ENCODE data around the gene IFI27L1.
A peak's percentile ranks its signal among the peaks of the same experiment; 100 is the strongest.
"Not testable (repeated sequence)": the region's sequence is repeated elsewhere in the genome, so short reads cannot be mapped to it uniquely, and the experiment has no call there.

Gene IFI27L1

DNA sequence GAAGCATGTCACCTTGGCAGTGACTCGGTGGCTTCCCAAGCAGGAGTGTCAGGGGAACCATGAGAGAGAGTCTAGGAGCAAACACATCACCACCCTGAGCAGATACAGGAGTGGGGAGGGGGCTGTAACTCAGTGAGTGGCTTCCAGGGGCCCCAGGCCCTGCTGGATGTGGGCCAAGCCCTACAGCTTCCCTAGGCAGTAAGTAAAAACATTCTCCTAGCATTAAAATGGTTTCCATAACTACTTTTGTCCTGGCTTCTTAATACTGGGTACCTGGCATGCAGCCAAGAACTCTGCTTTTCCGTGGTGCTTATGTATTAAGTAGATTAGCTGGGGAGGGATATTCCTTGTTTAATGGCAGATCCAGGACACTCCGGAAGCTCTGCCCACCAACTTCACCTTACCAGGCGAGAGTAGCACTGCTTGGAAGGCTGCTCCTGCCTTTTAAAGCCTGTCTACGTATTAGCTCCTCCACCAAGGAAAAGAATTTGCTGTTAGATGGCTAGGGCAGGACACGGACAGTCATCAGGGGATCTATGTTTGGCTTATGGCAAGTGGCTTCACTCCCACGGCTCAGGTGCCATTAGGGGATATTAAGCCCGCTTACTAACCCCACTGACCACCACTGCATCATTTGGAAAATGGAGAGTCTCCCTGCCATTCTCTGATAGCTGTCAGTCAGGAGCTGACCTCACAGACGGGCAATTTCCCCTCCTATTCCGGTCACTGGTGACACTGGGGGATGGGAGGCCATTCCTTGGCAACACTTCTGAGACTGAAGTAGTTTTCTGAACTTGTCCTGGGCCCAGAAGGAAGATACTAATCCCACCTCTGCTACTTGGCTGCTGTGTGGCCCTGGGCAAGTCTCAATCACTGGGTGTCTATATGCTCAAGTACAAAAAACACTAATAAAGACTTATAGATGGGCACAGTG, 32.2 kb upstream of the IFI27L1 start:
- DNase-seq, result no peak

DNA sequence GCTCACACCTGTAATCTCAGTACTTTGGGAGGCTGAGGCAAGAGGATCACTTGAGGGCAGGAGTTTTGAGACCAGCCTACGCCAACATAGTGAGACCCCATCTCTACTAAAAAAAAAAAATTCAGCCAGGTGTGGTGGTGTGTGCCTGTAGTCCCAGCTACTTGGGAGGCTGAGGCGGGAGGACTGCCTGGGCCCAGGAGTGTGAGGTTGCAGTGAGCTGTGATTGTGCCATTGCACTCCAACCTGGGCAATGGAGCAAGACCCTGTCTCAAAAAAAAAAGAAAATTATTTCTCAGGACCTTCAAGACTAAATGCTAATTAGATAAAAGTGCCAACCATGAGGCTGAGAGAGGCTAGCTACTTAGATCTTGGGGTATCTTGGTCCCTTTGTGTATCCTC, 31.5 kb upstream of the IFI27L1 start:
- no peak for DNase-seq

DNA sequence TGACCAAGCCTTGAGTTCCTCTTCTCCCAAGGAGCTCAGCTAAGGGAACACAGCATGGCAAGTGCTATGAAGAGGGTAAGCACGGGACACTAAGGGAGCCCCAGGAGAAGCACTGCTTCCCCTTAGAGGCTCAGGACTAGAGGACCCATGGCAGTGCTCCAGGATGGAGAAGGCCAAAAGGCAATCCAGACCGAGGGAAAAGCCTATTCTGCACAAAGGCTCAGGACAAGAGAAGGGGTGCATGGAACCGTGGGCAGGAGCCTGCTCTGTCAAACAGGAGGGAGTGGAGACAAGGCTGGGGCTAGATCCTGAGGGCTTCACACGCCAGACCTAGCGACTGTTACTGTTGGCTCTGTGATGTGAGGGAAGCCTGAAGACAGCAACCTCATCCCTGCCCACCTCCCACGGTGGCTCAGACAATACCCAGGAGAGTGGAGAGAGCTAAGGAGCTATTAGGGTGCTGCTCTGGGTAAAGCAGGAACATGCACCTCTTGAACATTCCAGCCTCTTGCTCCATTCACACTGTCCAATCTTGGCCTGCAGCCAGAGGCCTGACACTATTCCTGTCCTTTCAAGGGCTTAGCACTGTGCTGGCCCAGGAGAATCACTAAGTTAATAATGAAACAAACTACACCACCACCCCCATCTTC, 30.8 kb upstream of the IFI27L1 start:
- no peak for DNase-seq

DNA sequence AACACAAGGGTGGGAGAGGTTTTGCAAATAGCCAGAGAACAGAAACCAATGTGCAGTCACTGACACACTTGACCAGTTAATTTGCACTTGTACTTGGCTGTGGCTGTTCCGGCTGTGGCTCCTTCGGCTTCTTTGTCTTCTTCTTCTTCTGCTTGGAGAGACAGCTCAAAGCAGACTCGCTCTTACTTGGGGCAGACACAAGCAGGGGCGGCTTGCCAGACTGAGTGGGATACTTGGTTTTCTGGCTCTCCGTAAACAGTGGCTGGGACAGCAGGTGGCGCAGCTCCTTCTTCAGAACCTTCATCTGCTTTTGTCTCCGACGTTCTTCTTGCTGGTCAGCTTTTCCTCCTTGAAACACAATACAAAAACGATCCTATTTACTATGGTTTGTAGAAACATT, 30.0 kb upstream of the IFI27L1 start:
- no peak for DNase-seq

DNA sequence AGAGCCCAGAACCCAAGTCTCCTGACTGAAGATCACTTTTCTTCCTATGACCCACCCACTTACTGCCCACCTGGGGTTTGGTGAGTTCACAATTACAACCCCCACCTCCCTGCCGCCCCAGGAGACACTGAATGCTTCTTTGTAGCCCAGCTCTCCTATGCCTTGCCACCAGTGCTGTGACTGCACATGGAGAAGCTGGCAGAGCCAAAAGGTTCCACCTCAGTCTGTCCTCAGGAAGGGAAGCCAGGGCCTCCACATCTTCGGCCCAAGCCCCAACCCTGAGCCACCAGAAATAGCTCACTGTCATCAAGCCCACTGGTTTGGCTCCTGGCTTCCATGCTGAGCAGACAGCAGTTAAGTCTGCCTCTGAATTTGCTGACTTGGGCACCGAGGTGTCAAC, 29.3 kb upstream of the IFI27L1 start:
- DNase-seq, result no peak

DNA sequence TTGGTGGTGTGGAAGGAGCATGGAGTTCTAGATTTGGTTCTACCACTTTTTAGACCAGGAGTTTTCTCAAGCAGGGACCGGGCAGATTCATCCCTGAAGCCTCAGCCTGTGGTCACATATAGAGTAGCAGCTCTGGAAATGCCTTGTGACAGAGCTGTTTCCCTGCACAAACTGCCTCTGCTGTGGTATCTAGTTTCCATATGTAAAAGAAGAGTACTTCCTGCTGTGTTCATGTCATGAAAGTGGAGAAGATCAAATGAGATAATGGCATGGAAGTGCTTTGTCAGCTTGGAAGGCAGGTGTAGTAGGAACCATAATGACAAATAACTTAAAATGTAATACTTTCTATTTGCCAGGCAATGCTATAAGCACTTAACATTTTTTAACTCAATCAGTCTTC, 28.9 kb upstream of the IFI27L1 start:
- no peak for DNase-seq

DNA sequence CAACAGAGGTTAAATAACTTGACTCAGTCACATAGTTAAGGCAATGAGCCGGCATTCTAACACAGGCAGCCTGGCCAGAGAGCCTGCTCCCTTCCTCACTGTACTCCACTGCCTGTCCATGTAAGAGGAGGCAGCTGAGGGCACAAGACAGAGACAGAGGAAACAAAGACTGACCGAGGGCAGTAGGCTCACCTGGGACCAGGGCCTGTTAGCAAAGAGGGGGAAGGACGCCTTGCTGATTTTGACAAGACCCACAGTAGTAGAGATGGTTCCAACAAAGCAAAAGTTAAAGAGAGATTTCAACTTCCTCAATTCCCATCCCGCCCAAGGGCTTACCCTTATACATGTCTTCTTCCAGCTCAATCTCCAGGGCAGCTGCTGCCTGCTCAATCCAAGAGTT, 28.4 kb upstream of the IFI27L1 start:
- no peak for DNase-seq

DNA sequence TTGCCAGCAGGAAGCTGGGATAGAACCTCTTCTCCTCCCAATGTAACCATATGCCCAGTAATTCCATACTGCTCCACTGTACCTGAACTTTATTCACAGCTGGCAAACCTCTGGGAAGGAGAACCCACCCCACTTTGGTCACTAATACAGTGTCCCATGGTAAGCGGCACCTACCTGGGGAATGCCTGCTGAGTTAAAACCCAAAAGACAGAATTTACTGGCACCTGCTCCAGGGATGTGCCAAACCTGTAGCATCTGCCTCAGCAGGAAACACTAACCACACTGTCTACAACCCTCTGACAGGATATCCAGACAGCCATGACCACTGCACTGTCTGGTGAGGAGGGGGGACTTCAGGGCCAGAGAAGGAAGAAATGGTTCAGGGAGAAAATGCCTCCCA, 26.7 kb upstream of the IFI27L1 start:
- DNase-seq, result no peak

DNA sequence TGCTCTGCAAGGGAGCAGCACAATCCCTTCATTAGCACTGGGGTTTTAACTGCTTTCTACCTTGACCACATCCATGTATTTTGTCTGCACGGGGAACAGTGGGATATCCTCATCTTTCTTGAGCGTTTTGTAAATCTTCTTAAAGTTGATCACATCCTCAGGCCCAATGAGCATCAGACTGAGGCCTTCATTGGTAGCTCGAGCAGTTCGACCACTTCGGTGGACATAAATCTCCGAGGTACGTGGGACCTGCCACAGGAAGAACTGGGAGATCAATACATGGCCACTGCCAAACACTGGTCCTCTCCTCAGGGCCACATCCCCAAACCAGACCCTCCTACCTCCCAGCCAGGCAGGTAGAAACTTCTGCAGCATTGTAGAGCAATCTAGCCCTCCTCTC, 26.2 kb upstream of the IFI27L1 start:
- DNase-seq, result no peak

DNA sequence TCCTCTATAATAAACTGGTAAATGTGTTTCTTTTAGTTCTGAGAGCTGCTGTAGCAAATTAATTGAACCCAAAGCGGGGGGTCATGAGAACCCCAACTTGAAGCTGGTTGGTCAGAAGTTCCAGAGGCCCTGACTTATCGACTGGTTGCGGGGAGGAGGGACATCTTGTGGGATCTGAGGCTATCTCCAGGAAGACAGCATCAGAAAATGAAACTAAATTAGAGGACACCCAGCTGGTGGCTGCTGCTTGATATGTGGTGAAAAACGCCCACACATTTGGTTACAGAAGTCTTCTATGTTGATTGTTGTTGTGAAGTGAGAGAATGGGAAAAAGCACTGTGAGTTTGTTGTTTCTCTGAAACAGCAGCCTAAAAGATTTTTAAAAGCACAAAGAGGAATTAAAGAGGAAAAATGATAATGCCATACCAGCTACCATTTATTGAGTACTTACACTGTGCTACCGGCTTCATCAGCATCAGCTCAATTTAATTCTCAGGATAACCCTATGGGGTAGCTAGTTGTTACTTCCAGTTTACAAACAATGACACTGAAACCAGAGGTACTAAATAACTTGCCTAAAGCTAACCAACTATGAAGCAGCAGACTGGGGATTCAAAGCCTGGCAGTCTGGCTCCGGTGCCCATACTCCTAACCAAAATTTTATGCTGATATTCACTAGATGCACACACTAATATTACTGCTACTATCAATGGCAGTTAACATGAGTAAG, 24.4 kb upstream of the IFI27L1 start:
- DNase-seq, result no peak

DNA sequence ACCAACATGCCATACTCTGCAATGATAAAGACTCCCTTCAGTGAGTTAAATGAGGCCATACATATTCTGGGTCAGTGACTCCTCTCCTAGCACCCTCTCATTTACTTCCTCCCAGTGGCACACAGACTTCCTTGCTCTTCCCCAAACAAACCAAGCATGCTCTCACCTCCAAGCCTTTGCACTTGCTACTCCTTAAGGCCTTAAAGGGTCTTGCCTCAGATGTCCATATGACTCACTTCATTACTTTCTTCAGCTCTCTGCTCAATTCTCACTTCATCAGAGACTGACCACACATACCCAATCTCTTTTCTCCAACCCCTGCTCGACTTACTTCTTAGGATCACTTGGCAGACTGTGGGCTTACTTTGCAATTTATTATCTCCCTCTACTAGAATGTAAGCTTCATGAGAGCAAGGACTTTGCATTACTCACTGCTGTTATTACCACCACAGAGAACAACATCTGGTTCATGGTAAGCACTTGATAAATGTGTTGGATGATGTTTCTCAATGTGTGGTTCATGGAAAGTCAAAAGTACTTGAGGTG, 22.9 kb upstream of the IFI27L1 start:
- no peak for DNase-seq

DNA sequence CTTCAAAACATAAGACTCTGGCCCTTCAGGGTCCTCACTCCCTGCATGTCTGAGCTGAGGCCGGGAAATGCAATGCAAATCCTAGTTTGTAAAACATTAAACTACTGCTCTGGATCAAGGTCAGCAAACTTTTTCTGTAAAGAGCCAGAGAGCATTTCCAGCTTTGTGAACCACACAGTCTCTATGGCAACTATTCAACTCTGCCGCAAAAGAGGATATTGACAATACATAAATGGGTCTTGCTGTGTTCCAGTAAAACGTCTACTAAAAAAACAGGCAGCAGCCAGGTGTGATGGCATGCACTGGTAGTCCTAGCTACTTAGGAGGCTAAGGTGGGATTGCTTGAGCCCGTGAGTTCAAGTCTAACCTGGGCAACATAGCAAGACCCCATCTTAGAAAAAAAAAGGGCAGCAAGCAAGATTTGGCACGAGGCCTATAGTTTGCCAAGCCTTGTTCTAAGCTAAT, 22.4 kb upstream of the IFI27L1 start:
- DNase-seq, result no peak

DNA sequence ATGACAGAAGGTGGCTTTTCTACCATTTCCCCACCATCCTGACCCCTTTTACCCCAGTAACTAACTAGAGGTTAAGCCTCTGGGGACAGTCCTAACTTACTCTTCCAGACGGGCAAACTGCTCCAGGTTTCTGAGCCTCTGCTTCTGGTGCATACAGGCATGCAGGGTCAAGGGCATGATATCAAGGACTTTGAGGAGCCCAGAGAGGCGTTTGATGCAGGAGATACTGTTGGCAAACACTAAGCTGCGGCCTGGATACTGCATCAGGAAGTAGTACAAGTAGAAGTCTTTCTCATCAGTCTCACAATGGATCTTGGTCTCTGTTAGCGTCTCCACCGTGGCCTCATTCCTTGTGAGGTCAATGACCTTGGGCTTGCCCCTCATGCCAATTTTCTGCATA, 21.1 kb upstream of the IFI27L1 start:
- no peak for DNase-seq

DNA sequence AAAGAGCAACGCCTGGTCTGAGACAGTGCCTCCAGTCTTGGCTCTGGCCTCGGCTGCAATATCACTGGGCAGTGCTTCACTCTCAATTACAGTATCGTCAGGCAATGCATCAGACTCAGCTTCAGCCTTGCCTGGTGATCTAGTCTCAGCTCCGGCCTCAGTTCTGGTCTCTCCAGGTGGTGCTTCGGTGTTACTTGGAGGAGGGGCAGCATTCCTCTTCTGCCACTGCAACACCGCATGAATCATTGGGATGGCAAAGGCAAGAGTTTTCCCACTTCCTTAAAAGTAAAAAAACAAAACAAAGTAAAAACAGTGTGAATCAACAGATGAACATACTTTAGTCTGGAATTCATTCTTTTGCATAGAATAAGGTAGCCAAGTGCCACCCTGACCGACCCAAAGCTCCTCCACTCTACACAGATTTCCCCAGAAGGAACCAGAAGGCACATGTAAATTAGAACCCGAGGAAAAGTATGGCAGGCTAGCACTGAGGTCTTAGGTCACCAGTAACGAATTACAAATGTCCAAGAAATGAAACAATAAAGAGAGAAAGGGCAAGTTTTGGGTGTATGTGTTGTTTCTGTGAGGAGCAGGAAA, 18.7 kb upstream of the IFI27L1 start:
- no peak for DNase-seq

DNA sequence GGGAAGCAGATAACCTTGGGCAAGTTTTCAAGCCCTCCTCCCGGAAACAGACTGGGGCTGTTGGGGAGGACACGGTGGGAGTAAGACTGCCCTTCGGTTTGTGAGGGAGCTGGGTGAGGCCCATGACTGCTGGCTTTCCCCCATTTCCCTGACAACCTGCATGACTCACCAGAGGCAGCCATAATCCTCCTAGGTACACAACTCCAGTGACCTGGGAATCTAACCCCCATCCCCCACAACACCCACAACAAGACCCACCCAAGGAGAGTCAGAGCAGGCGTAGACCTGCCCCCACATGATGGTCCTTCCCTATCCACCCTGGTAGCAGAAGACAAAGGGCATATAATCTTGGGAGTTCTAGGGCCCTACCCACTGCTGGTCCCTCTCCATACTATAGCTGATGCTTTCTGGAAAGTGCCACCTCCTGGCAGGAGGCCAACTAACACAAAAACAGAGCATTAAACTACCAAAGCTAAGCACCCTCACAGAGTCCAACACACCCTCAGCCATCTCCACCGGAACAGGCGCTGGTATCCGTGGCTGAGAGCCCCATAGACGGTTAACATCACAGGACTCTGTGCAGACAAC, 14.9 kb upstream of the IFI27L1 start:
- no peak for DNase-seq

DNA sequence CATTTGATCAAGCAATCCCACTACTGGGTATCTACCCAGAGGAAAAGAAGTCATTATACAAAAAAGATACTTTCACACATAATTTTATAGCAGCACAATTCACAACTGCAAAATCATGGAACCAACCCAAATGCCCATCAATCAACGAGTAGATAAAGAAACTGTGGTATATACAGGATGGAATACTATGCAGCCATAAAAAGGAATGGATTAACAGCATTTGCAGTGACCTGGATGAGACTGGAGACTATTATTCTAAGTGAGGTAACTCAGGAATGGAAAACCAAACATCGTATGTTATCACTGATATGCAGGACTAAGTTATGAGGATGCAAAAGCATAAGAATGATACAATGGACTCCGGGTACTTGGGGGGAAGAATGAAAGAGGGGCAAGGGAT, 9.0 kb upstream of the IFI27L1 start:
- DNase-seq, result not testable (repeated sequence)

DNA sequence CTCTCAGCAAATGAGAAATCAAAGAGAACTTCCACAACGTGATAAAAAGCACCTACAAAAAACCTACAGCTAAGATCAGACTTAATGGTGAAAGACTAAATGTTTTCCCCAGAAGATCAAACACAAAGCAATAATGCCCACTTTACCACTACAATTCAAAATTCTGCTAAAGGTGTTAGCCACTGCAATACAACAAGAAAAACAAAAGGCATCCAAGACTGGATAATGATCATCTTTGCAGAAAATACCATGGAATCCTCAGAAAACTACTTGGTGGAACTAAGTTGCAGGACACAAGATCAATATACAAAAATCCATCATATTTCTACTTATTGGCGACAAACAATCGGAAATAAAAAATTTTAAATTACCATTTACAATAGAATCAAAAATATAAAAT, 6.6 kb upstream of the IFI27L1 start:
- DNase-seq, result no peak

DNA sequence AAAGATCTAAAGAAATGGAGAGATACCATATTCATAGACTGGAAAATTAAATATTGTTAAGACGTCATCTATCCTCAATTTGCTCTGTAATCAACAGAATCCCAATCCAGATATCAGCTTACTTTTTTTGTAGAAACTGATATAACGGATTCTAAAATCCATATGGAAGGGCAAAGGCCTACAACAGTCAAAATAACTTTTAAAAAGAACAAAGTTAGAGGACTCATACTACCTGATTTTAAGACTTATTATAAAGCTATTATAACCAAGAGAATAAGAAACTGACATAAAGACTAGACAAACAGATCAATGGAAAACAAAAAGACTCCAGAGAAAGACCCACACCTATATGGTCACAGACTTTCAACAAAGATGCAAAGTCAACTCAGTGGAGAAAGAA, 6.1 kb upstream of the IFI27L1 start:
- no peak for DNase-seq

DNA sequence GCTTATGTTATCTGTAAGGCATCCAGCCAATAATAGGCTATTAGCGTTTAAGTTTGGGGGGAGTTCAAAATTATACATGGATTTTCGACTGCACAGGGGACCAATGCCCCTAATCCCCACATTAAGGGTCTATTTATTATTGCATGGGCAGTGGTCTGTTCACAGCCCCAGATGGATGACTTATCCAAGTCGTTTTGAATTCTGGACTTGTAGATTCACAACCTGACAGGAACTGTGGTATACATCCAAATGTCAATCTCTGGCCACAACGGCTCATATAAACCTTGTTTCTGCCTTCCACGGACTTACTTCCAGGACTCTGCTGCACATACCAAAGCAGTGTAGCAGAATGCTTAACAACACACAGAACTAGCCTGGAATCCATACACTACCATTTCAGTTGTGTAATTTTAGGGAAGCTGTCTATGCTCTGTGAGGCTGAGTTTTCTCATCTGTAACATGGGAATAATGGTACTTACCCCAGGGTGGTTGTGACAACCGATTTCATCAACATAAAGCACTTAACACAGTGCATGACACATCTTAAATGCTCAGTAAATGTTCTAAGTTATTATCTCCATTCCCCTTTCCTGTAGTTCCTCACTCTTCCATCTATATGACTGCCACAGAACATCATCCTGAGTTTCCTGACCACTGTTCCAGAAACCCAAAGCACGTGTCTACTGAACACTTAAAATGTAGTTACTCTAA, 3.8 kb upstream of the IFI27L1 start:
- no peak for DNase-seq

DNA sequence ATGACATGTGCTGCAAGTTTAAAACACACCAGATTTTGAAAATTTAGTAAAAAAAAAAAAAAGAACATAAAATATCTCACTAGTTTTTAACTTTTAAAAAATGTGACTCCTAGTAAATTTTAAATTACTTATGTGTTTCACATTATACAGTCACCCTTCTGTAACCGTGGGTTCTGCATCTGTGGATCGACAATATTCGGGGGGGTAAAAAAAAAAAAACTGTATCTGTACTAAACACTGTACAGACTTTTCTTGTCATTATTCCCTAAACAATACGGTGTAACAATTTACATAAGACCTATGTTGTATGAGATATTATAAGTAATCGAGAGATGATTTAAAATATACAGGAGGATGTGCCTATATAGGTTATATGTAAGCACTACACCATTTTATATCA, 3.3 kb upstream of the IFI27L1 start:
- no peak for DNase-seq

DNA sequence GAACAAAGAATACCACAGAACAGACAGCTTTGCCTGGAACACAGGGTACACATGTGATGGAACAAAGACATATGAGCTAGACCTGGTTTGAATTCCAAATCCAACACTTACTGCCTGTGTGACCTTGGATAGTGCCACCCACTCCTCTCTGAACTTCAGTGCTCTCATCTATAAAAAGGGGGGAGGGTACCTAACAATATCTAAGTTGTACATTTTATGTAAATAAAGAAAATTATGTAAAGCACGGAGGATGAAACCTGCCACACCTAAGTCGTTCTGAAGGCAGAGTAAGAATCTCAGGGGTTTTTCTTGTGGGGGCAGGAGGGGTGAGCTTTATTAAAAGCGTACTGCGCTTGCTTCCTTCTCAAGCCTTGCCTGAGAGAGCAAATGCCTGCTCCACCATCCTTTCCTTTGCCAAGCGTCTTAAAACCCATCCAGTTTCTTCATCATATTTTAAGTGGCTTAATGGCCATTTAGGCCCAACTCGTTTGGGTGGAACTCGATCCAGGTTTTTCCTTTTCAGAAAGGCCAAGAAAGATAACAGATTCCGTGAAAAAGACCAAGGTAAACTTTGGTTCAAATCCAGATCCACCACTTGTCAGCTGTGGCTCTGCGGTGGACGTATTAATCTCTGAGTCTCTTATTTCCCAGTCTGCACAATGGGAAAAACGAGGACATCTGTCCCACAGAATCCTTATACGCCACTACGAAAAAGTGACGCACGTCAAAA, 1.1 kb upstream of the IFI27L1 start:
- peak; percentile 8 for DNase-seq

Measured in CD4-positive, alpha-beta T cell treated with Interleukin-17A for 4 hours (primary cell).